HL-60 (cell line): ENCODE data around the gene LAMA5. TPM values are rescaled to one million over a fixed set of nuclear protein-coding genes. Genes with fewer than 3 reads are reported as not detected.

Source experiments
- DNase-seq, 2 experiments: peaks; one replicate each; pipeline ENCODE4 v3.0.0-alpha.2; 2010 to 2020; ENCODE audit warnings: low read depth in 1 of 2, low spot score in 1 of 2
- H3K27ac ChIP-seq: fragments of 250-450 bp; sonication (Bioruptor Pico); replicated peaks from 2 replicates; pipeline ENCODE4 v1.5.1; 2020; ENCODE audit warnings: mild to moderate bottlenecking, moderate library complexity
- H3K27me3 ChIP-seq: fragments of 250-450 bp; sonication (Bioruptor Pico); 2 replicates; pipeline ENCODE4 v1.5.1; 2021; ENCODE audit warnings: mild to moderate bottlenecking, moderate library complexity; ENCODE audit not compliant: insufficient read depth, poor library complexity, severe bottlenecking
- H3K4me3 ChIP-seq: replicated peaks from 2 replicates; pipeline ENCODE4 v1.5.1; 2011; ENCODE audit warnings: mild to moderate bottlenecking, control low read depth, low read length; ENCODE audit not compliant: insufficient read depth
- CTCF ChIP-seq: IDR thresholded peaks from one replicate; pipeline ENCODE4 v1.5.1; 2011; ENCODE audit warnings: low read length, control low read depth, inconsistent platforms; ENCODE audit not compliant: insufficient read depth
- GABPA ChIP-seq: IDR thresholded peaks from 2 replicates; pipeline ENCODE4 v1.6.1; 2012; ENCODE audit warnings: low read depth
- POLR2AphosphoS5 ChIP-seq: IDR thresholded peaks from 2 replicates; pipeline ENCODE4 v1.6.1; 2012; ENCODE audit warnings: low read depth
- SPI1 ChIP-seq: IDR thresholded peaks from 2 replicates; pipeline ENCODE4 v1.6.1; 2012; ENCODE audit warnings: low read depth, mild to moderate bottlenecking, borderline replicate concordance
- microRNA-seq: library from miRNA; unstranded; fragments of <30 nt; microRNA quantifications from one replicate; pipeline ENCODE4, GENCODE V29; 2018
- TF ChIP-seq, protein P1 (sequence below): IDR thresholded peaks from 2 replicates; pipeline ENCODE4 v1.6.1; 2012; ENCODE audit warnings: low read depth; ENCODE audit not compliant: insufficient replicate concordance

LAMA5 gene

DNA sequence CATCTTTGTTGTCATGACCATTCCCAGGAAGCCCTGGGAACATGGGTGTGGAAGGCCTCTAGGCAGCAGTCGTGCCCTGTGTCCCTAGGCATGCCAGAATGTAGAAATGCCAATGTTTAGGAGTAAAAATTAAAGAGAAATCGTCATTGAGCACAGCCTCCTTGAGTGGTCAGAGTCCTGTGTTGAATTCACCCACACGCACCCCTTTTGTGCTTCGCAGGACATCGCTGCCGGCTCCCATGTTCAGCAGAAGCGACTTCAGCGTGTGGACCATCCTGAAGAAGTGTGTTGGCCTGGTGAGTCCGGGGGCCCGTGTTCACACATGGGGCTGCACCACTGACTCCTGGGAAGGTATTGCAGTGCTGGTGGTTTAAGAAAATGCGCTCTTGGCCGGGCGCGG is 103.7 kb downstream of the LAMA5 start:
- no peak overlapping the region for H3K27ac ChIP-seq
- no peaks in the 10 kb centered on the region for H3K27me3 ChIP-seq
- no peak overlapping the region for H3K4me3 ChIP-seq
- no peak for DNase-seq
- TF ChIP-seq SPI1 (no peak), CTCF (no peak), GABPA (no peak), POLR2AphosphoS5 (no peak)
- TF ChIP-seq, protein P1, sequence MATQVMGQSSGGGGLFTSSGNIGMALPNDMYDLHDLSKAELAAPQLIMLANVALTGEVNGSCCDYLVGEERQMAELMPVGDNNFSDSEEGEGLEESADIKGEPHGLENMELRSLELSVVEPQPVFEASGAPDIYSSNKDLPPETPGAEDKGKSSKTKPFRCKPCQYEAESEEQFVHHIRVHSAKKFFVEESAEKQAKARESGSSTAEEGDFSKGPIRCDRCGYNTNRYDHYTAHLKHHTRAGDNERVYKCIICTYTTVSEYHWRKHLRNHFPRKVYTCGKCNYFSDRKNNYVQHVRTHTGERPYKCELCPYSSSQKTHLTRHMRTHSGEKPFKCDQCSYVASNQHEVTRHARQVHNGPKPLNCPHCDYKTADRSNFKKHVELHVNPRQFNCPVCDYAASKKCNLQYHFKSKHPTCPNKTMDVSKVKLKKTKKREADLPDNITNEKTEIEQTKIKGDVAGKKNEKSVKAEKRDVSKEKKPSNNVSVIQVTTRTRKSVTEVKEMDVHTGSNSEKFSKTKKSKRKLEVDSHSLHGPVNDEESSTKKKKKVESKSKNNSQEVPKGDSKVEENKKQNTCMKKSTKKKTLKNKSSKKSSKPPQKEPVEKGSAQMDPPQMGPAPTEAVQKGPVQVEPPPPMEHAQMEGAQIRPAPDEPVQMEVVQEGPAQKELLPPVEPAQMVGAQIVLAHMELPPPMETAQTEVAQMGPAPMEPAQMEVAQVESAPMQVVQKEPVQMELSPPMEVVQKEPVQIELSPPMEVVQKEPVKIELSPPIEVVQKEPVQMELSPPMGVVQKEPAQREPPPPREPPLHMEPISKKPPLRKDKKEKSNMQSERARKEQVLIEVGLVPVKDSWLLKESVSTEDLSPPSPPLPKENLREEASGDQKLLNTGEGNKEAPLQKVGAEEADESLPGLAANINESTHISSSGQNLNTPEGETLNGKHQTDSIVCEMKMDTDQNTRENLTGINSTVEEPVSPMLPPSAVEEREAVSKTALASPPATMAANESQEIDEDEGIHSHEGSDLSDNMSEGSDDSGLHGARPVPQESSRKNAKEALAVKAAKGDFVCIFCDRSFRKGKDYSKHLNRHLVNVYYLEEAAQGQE = no peak

- no peak overlapping the region for H3K27ac ChIP-seq
- no peak for DNase-seq
- TF ChIP-seq POLR2AphosphoS5 (no peak), SPI1 (no peak), GABPA (no peak), CTCF (no peak)
- TF ChIP-seq, protein P1 = no peak
- H3K4me3 ChIP-seq = no peak overlapping the region
- H3K27me3 ChIP-seq = no peaks in the 10 kb centered on the region
These were observed 105.0 kb downstream of the LAMA5 start for GRCh38 chr20:62262064-62262463.

- Histone ChIP-seq H3K27ac (no peak overlapping the region), H3K27me3 (no peaks in the 10 kb centered on the region), H3K4me3 (no peak overlapping the region)
- no peak for DNase-seq
- TF ChIP-seq POLR2AphosphoS5 (no peak), SPI1 (no peak), CTCF (no peak), GABPA (no peak)
- TF ChIP-seq, protein P1 = no peak
These were observed 107.9 kb downstream of the LAMA5 start for GRCh38 chr20:62259294-62259565.

Small RNA genes within 50 kb of the gene (microRNA-seq; reads per million reads assigned to microRNA genes)
- not detected for gene MIR4758
